Measurements from ENCODE around the gene LRRK1.

Gene LRRK1

GRCh38 chr15:101104141-101104540 is 185.0 kb downstream of the LRRK1 start:
- ChIA-PET CTCF (interaction anchor here (1.0 to 2.5 kb wide), 5 partner anchors 9 to 95 kb away, joined by 3 to 9 read pairs (median 3); no protein-coding TSS in a partner anchor), POLR2A (no interaction called here)
- TF ChIP-seq, protein P1, sequence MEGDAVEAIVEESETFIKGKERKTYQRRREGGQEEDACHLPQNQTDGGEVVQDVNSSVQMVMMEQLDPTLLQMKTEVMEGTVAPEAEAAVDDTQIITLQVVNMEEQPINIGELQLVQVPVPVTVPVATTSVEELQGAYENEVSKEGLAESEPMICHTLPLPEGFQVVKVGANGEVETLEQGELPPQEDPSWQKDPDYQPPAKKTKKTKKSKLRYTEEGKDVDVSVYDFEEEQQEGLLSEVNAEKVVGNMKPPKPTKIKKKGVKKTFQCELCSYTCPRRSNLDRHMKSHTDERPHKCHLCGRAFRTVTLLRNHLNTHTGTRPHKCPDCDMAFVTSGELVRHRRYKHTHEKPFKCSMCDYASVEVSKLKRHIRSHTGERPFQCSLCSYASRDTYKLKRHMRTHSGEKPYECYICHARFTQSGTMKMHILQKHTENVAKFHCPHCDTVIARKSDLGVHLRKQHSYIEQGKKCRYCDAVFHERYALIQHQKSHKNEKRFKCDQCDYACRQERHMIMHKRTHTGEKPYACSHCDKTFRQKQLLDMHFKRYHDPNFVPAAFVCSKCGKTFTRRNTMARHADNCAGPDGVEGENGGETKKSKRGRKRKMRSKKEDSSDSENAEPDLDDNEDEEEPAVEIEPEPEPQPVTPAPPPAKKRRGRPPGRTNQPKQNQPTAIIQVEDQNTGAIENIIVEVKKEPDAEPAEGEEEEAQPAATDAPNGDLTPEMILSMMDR (IDR thresholded peaks at IDR 0.05; ENCODE audit: insufficient read depth, low read length, missing control alignments): no peak
- no peak for DNase-seq (ENCODE audit: low read depth, low spot score)
- no peak overlapping the region for H3K4me3 ChIP-seq (ENCODE audit: low read depth, low read length)

DNA sequence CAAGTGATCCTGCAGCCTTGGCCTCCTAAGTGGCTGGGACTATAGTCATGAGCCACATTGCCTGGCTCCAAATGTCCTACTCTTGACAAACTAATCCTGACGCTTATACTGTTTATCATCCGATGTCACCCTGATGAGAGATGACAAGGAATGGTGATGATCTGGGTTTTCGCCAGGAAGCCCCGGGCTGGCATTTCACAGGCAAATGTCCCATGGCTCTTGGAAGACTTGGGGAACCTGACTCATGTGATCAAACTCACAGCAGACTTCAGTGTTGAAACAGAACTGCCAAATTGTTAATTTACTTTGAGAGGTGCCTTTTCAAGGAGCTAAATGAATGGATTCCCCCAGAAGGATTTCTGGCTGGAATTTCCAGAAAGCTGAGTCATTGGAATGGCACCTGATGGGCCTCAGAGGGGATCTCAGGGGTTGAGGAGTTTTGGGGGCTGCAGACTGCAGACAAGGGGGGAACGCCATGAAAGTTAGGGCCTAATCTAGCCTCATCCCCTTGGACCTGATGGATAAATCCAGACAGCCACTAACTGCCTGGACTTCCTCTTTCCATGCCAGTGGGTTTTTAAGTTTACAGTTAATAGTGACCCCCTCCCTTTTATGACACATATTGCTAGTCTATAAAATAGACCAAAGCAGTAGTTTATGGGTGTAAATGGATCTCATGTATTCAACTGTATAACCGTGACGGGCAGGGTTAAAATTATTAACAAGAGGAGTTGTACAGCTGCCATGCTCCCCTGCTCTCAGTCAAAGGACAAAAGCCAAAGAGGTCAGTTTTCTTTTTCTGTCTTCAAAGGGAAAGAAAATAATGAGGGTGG is 186.1 kb downstream of the LRRK1 start:
- ChIA-PET POLR2A (no interaction called here), CTCF (interaction anchor here (0.9 to 2.5 kb wide), 7 partner anchors 8 to 96 kb away, joined by 3 to 9 read pairs (median 3); no protein-coding TSS in a partner anchor)
- no peak for DNase-seq (ENCODE audit: low read depth, low spot score)
- TF ChIP-seq, protein P1 (IDR thresholded peaks at IDR 0.05; ENCODE audit: insufficient read depth, low read length, missing control alignments): no peak
- H3K4me3 ChIP-seq (ENCODE audit: low read depth, low read length): no peak overlapping the region

- TF ChIP-seq, protein P1 (IDR thresholded peaks at IDR 0.05; ENCODE audit: insufficient read depth, low read length, missing control alignments): no peak
- no peak overlapping the region for H3K4me3 ChIP-seq (ENCODE audit: low read depth, low read length)
- POLR2A ChIA-PET: no interaction called here
- no peak for DNase-seq (ENCODE audit: low read depth, low spot score)
- CTCF ChIA-PET: no interaction called here
These were observed 187.9 kb downstream of the LRRK1 start for GRCh38 chr15:101107101-101107500.

DNA sequence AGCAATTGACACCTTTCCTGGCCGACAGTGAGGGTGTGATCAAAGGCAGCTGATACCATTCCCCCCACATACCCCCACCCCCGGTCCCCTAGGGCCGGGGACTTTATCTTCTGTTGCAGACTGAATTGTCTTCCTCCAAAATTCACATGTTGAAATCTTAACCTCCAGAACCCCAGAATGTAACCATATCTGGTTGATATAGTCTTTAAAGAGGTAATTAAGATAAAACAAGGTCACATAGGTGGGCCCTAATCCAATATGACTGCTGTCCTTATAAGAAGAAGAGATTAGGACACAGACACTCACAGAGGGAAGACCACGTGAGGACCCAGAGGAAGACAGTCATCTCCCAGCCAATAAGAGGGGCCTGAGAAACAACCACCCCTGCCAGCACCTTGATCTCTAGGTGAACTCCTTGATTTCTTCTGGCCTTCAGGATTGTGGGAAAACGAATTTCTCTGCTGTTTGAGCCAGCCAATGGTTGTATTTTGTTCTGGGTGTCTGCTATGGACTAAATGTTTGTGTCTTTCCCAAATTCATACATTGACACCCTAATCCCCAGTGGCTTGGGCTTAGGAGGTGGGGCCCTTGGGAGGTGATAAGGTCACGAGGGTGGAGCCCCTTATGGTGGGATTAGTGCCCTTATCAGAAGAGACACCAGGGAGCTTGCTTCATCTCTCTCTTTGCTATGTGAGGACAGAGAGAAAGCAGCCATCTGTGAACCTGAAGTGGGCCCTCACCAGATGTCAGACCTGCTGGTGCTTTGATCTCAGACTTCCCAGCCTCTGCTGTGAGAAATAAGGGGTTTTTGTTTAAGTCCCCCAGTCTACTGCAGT is 188.7 kb downstream of the LRRK1 start:
- TF ChIP-seq, protein P1 (IDR thresholded peaks at IDR 0.05; ENCODE audit: insufficient read depth, low read length, missing control alignments): no peak
- POLR2A ChIA-PET: interaction anchor here (0.7 kb wide), 1 partner anchor 31 kb away, joined by 3 read pairs; no protein-coding TSS in a partner anchor
- DNase-seq (ENCODE audit: low read depth, low spot score): no peak
- H3K4me3 ChIP-seq (ENCODE audit: low read depth, low read length): no peak overlapping the region
- CTCF ChIA-PET: interaction anchor here (1.0 kb wide), 1 partner anchor 14 kb away, joined by 4 read pairs; no protein-coding TSS in a partner anchor

DNA sequence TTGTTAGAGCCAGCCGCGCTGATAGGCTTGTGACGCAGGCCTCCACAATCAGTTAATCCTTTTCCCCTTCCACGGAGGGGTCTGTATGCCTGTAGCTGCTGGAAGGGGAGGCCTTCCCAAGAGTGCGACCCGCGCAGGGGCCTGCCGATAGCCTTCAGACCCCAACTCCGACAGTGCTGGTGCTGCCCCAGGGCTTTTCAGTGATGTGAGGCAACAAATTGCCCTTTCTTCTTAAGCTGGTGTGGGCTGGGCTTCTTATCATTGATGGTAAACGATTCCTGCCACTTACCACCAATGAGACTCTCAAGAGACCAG is 189.3 kb downstream of the LRRK1 start:
- DNase-seq (ENCODE audit: low read depth, low spot score): no peak
- TF ChIP-seq, protein P1 (IDR thresholded peaks at IDR 0.05; ENCODE audit: insufficient read depth, low read length, missing control alignments): no peak
- CTCF ChIA-PET: interaction anchor here (1.0 kb wide), 1 partner anchor 14 kb away, joined by 4 read pairs; no protein-coding TSS in a partner anchor

More for the DNA sequence above, 189.3 kb downstream of the LRRK1 start:
- POLR2A ChIA-PET: interaction anchor here (0.7 kb wide), 1 partner anchor 31 kb away, joined by 3 read pairs; no protein-coding TSS in a partner anchor
- H3K4me3 ChIP-seq (ENCODE audit: low read depth, low read length): no peak overlapping the region

Data from AG04449 (cell line).